Thyroid gland (tissue), 4 donors: Measurements from ENCODE around the gene IL4I1.

ENCODE experiments used
- CTCF ChIP-seq, 6 experiments: fragments of 200-600 bp in 3 of 6; fragments of 450-650 bp in 3 of 6; sonication (generic) in 3 of 6; IDR thresholded peaks; one replicate each; pipeline ENCODE4 v1.5.1; 2016 to 2019; ENCODE audit warnings: antibody characterized with exemption in 6 of 6, mild to moderate bottlenecking in 2 of 6, inconsistent platforms in 1 of 6, moderate library complexity in 1 of 6
- POLR2A ChIP-seq, 2 donors: fragments of 450-650 bp; IDR thresholded peaks; one replicate each; pipeline ENCODE4 v1.6.1; 2017; ENCODE audit warnings: antibody characterized with exemption in 2 of 2, mild to moderate bottlenecking in 2 of 2, moderate library complexity in 1 of 2

GRCh38 chr19:49890349-49891311 is 6.1 kb downstream of the IL4I1 start:
- no peak for TF ChIP-seq POLR2A (IDR thresholded peaks at IDR 0.05)
- no peak for TF ChIP-seq CTCF (IDR thresholded peaks at IDR 0.05)
